Activated CD4-positive, alpha-beta T cell treated with anti-CD3 and anti-CD28 coated beads, Interleukin-2, Interleukin-6, amounts not matched to agents 100 ng/mL and 50 ng/mL, durations not matched to agents 16 hours and 8 hours (primary cell): ENCODE results near the gene DNAH9.

Experiments used
- DNase-seq: peaks from one replicate; pipeline ENCODE4 v3.0.0-alpha.2; 2020

The DNAH9 gene

DNA sequence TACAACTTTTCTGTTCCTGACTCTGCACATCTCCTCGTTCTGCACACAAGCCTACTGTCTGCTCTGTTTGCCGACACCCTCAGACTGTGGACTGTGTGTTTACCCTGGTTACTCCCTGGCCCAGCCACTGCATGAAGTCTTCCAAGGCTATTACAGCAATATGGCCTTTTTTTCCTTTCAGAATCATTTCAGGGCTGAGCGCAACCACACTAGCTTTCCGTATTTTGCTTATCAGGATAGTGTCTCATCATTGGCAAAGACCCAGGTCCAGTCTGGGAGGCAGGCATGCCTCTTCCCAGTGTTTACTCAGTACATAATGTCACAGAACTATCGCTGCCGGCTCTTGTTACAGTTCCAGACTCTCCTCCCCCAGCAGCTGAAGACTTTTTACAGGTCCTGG, 10.1 kb downstream of the DNAH9 start:
- no peak for DNase-seq

DNA sequence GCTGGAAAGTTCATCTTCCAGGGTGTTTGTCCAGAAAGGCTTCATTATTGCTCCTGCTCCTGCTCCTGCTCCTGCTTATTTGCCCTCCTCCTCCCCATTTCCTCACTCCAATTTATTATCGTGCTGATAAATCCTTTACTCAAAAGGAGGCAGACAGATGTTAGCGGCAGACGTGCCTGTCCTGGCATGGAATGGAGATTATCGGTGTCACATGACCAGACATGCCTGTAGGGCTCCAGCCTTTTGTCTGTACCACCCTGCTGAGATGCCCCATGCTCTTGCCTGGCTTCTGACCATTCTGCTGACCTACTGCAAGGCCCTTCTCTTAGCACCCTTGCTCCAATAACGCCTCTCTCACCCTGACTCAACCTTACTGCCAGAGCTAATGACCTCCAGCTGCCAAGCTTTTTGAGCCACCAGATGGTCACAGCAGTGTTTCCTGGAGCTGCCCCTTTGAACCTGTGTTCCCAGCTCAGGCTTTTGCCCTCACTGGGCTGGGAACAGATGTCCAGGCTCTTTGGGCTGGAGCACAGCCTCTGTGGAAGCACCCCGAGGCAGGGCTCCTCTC, 12.8 kb downstream of the DNAH9 start:
- DNase-seq, result no peak

DNA sequence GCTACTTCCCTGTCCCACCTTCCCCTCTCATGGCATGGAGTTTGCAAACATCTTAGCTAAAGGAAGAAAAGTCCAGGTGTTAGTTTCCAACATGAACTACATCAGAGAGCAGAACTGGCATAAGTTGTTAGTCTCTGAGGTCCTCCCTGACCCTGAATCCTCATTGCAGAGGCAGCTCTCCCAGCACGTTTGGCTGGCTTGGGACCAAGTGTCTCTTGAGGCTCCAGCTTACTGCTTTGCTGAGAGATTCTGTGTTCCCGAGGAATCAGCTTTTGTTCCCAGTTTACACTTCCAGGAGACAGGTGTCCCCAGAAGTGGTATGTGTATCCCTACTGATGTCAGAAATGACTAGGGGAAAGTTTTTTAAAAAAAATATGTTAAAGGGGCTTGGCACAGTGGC, 14.7 kb downstream of the DNAH9 start:
- no peak for DNase-seq

DNA sequence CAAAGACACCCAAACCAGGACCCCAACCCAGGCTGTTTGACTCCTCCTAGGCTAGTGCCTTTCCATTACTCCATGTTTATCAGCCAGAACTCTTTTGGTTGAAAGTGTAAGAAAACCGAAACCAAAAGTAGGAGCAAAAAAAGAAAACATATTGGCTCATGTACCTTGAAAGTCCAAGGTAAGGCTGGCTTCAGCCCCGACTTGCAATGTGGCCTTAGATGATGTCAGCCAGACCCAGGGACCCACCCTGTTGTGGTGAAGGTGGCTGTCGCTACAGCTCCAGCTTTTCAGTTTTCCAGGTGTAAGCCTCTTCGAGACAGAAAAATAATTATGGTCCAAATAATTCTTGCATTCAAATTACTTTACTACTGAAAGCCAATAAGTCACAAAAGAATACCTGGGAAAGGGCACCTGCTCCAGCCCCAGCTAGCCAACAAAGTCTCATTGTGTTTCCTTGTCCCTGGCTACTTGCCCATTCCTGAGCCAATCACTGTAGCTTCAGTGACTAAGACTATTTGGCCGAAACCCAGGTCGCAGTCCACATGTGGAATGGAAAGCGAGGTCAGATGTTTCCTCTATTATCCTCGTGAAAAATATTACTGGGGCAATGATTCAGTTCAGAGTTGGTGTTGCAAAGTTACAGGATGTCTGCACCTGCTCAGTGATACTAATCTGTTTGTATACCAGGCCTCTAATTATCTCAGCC, 20.7 kb downstream of the DNAH9 start:
- DNase-seq, result no peak

DNA sequence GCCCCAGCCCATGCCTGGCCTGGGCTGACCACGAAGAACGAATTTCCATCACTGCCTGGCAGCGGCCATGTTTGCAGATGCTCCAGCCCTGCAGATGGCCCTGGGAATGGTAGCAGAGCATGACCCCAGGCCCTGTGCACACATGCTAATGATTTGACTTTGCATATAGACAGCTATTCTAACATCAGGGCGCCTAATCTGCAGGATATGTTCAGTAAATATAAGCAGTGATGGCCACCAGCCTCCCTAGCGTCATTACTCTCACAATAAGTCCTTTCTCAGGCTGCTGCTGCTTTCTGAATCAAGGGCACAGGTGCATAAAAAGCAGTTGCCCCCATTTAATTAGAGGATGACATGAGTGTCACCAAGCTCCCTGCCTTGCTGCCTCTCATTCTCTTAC, 24.2 kb downstream of the DNAH9 start:
- DNase-seq, result no peak

DNA sequence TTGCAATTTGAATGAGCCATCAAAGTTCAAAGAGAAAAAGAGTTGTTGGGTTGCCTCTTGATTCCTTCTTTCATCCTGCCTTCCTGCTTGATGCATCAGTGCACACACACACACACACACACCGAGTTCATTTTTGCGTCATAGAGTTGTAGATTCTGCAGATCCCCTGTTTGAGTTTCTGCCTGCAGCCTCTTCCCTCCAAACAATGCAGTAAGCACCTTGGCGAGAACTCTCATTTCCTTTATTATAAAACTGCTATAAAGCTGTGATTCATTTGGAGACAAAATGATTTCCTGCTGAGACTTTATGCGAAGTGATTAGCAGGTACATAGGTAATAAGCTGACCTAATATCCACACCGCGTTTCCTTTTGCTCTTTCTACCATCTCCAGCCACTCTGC, 26.7 kb downstream of the DNAH9 start:
- no peak for DNase-seq

DNA sequence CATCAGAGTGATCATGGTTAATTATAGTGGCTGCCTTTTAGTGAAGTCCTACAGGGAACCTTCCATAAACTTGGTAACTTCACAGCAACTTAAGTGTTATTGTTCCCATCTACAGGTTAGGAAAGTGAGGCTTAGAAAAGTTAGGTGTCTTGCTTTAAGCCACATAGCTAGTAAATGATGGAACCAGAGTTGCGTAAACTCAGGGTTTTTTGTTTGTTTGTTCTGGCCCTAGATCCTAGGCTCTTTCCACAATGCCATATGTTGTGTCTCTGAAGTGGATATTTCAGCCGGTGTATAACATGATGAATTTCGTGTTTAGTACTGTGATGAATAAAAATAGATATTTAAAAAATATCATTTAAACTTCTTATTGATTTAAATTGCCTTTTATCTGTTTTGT, 27.6 kb downstream of the DNAH9 start:
- no peak for DNase-seq

DNA sequence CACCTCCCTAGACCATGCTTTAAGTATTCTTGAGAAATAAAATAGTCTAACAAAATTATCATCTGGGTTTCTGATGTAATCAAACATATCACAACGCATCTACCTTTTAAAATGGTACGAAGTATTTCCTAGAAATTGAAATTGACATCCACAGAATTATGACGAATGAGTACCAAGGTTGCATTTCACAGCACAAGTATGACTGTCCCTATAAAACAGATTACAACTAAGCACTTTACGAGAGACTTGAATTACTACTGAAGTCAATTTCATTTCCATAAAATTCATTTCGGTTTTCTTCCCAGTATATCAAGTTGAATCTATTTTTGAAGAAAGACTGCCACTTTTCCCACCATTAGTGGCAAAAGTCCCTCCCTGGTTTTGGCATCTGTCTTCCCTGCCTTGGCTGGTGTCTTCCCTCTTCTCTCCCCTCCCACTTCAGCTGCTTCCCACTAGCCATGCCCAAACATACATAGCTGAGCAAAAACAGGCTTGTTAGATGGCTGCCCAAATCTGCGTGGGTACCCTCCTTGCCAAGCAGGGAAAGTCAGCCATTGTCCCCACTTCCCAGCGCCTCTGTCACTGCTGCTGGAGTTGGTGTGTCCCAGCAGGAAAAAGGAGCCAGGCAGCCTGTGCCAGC, 29.2 kb downstream of the DNAH9 start:
- no peak for DNase-seq

DNA sequence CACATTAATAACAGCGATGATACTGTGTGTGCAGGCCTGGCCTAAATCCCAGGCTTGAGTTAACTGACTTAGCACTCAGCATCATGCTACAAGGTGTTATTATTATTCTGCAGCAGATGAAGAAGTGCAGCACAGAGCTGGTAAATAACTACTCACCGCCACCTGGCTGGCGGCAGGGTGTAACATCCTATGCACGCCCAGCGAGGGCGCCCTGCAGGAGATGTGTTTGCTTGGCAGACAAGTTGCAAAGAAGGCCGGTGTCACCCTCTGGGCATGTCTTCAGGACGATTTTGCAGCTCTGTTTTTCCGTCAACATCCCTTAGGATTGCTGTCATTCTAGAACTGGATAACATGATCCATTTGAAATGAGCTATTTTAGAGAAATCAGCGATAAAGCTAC, 30.1 kb downstream of the DNAH9 start:
- no peak for DNase-seq

DNA sequence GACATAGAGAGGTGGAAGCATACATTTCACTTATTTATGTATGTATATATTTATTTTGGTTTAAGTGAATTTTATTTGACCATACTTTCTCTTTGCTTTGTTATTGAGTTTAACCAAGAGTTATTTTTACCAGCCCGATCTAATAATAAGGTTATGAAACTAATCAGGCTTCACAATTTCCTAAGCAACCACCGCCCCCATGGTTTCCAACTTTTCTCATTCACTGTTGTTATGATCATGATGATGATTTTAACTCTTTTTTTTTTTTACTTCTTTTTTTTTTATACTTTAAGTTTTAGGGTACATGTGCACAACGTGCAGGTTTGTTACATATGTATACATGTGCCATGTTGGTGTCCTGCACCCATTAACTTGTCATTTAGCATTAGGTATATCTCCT, 30.6 kb downstream of the DNAH9 start:
- DNase-seq, result no peak

DNA sequence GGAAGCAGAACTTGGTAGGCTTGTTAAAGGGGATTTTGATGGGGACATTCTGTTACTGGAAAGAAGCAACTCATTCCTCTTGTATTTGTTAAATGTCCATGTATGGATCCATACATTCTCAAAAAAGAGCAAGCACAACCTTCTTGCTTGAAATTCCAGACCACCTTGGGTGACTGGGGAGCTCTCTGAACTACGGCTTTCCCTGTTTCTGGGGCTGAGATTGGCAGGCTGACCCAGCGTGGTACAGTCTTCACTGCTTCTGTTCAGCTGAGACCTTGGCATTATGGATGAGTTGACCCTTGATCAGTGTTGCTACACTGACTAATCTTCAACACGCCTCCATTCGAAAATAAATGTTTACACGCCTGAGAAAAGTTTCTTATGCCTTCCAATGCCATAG, 38.5 kb downstream of the DNAH9 start:
- DNase-seq, result no peak

DNA sequence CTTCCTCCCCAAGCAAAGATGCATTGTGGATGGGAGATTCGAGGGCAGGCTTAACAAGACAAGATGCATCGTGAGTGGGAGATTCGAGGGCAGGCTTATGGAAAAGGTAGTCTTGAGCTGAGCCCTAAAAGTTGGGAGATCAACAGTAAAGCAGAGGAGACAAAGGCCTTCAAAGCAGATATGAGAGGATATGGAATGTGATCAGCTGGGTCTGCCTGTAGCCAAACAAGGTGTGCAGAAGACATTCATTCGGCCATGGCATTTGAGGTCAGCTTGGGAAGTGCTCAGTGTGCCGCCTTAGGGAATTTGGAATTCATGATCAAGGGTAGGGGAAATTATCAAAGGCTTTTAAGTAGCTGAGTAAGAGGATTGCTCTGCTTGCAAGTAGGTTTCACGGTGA, 39.5 kb downstream of the DNAH9 start:
- DNase-seq, result no peak

DNA sequence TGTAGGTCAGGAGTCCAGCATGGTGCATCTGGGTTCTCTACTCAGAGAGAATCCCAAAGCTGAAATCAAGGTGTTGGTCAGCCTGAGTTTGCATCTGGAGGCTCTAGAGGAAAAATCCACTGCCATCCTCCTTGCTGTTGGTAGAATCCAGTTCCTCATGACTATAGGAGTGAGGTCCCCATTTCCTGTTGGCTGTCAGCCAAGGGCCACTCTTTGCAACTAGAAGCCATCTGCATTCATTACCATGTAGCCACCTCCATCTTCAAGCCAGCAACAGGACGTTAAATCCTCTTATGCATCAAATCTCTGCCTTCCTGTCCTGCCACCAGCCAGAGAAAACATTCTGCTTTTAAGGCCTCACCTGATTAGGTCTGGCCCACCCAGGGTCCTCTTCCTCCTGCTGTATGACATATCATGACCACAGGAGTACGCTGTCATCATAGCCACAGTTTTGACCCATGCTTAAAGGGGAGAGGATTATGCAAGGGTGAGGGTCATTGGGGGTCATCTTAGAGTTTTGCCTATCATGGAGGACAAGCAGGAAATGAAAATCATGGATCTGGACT, 40.5 kb downstream of the DNAH9 start:
- no peak for DNase-seq

DNA sequence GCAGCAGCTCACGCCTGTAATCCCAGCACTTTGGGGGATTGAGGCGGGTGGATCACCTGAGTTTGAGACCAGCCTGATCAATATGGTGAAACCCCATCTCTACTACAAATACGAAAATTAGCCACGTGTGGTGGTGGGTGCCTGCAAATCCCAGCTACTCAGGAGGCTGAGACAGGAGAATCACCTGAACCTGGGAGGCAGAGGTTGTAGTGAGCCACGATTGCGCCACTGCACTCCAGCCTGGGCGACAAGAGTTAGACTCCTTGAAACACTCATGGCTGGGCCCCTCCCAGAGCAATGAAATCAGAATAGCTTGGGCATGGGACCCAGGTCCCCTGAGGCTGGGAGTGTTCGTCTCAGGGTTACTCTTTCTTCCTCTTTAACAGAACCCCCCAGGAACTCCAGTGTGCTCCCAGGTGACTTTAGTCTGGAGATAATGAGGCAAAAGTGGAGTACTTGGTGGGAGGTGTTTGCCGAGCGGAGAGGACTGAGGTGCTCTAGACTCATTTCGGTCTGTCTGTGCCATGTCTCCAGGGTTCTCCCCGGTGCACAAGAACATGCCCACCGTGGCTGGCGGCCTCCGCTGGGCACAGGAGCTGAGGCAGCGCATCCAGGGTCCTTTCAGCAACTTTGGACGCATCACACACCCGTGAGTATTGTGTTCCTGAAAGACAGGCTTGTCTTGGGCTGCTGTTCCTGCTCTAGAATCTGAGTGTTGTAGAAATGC, 41.6 kb downstream of the DNAH9 start:
- no peak for DNase-seq

DNA sequence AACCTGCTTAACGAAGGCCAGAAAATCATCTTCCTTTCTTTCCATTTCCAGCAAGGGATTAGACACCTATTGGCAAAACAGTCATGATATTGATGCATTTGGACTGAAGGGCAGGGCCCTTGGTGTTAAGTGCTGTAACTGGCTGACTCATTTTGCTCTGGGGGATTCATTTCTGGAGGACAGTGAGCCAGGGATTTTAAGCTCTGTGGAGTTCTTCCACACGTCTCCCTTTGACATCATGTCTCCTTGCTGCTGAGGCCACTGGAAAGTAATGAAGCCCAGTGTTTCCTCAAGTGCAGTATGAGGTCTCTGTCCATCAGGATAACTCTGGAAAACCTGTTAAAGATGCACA, 42.2 kb downstream of the DNAH9 start:
- no peak for DNase-seq

DNA sequence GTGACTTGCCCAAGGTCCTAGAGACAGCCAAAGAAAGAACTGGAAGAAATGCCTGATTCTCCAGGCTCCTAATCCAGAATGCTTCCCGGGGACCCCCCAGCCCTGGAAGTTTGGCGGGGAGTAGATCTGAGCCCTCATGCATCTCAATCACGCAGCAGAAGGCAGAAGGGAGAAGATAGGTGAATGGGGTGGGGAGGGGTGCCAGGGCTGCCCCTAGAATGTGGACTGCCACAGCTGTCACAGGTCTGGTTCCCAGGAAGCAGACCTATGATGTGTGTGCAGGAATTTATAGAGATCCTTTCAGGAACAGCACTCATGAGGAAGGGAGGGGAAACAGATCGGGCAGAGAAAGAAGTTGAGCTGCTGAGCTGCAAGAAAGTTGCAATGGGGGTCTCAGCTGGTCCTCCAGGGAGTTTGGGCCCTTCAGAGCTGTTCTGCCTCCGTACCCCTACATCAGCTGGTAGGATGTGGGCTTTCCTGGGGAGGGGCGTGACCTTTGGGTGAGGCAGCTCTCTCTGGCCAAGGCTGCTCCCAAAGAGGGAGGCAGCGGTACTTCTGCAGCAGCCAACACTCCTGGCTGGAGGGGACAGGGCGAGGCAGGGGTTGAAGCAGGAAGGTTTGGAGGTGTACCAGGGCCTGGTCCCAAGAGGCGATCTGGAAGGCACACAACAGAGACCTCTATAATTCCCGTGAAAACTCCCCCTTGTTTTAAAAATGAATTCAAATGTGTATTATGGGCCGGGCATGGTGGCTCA, 43.4 kb downstream of the DNAH9 start:
- DNase-seq, result no peak

DNA sequence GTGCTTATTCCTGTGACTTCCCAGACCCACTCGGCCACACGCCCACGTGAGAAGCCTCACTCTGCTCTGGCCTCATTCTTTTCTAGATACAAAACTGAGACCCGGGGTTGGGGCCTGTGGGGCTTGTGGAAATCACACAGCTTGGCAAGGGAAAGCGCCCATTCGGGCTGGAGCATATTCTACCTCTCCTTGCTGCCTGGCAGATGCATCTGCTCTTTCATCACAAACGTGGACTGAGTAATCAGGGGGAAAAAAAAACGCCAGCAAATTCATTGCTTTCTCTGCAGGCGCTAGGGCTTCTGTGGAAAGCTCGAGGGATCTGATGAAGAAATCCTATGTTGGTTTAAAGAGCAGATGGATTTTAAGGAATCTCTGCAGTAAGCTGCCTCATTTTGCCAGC, 44.4 kb downstream of the DNAH9 start:
- DNase-seq, result no peak

DNA sequence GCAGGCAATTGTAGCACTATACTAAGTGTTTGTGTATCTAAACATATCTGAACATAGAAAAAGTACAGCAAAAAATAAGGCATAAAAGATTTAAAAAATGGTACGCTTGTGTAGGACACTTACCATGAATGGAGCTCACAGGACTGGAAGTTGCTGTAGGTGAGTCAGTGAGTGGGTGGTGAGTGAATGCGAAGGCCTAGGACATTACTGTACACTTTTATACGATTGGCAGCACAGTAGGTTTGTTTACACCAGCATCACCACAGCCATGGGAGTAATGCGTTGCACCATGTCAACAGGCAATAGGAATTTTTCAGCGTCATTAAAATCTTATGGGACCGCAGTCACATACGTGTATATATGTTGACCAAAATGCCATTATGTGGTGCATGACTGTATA, 45.6 kb downstream of the DNAH9 start:
- no peak for DNase-seq

DNA sequence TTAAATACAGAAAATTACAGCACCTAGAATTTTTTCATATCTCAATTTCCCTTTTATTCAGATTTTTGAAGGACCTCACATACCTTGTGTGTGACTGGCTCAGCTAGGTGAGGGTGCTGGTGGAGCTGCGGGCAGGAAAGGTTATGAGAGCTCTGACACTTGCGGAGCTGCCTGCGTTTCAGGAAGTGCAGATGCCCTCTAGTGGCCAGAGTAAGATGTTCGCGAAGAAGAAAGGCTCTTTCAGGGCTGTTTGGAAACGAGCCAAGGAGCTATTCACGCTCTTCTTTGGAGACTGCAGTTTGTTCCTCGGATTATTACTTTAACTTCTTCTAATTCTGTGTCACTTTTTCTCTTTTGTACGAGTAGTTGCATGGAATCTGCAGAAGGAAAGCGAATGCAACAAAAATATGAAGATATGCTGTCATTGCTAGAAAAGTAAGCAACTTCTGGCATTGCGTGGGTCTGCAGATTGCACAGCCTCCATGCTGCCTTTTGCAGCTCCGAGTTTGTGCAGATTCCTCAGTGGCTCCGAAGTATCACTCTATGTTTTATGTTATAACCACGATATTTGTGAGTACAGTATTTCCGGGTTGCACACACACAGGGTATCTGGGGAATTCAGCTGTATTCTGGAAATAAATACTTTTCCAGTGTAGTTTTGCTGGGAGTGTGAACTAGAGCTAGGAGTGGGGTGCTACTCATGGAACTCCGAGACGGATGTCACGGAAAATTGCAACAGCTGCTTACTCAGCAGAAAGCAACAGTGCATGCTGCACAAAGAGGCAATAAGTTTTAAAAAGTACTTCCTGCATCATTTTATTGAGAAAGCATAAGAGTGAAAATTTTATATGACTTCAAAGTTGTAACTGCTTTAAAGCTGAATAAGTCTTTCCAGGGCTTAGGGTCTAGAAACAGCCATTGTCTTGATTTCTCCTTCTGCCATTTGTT, 46.3 kb downstream of the DNAH9 start:
- DNase-seq, result peak; percentile 64

DNA sequence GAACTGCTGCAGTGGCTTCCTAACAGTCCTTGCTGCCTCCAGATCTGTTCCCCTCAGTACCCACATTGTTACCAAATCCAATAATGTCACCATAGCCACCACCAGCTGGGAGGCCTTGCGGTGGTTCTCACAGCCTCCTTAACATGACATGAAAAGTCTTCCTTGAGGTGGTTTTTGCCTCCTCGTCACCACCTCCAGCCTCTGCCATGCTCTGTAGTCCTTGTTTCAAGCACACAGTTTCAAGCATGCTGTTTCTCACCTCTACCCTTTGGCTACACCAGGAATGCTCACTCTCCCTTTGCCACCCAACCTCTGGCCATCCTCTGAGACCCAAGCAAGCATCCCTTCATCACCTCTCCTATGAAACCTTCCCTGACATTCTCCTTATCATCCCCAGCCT, 47.2 kb downstream of the DNAH9 start:
- DNase-seq, result no peak

DNA sequence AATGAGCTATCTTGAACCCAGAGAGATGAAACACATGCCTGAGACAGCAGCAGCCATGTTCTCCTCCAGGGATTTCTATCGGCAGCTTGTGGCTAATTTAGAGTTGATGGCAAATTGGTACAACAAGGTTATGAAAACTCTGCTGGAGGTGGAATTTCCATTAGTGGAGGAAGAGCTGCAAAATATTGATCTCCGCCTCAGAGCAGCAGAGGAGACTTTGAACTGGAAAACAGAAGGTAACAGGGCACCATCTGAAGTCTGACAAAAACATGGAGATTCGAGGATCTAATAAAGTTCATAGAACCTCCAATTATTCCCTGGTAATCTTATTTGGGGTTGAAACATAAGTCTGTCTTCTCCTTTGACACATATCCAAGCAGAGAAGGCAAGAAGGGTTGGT, 52.8 kb downstream of the DNAH9 start:
- no peak for DNase-seq

DNA sequence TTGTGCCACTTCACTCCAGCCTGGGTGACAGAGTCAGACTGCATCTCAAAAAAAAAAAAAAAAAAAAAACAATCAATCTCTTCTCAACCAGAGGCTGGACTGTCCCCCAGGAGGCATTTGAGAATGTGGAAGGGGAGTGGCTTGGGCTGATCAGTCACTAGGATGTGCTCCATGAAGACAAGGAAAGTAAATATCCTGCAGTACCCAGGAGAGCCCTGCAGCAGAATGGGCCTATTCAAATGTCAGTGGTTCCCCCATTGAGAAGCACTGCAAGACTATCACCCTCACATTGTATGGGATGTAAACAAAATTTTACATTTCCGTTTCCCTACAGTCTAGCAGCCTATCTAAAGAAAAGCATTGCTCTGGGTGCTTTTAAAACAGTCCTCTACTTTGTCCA, 70.3 kb downstream of the DNAH9 start:
- no peak for DNase-seq
